HEK293T (cell line): Measurements from ENCODE around the gene CROCC.
"Not testable (repeated sequence)": the region's sequence is repeated elsewhere in the genome, so short reads cannot be mapped to it uniquely, and the experiment has no call there.

ENCODE experiments used
- ARNT ChIP-seq: fragments of 450-650 bp; IDR thresholded peaks from 2 replicates; pipeline ENCODE4 v1.6.1; 2017; ENCODE audit warnings: mild to moderate bottlenecking
- BHLHE40 ChIP-seq: fragments of 450-650 bp; IDR thresholded peaks from 2 replicates; pipeline ENCODE4 v1.6.1; 2016; ENCODE audit warnings: mild to moderate bottlenecking, moderate library complexity, borderline replicate concordance
- ELF4 ChIP-seq: fragments of 450-650 bp; IDR thresholded peaks from 2 replicates; pipeline ENCODE4 v1.6.1; 2017; ENCODE audit warnings: antibody characterized with exemption
- FOXA1 ChIP-seq: fragments of 450-650 bp; IDR thresholded peaks from 2 replicates; pipeline ENCODE4 v1.6.1; 2016; ENCODE audit warnings: mild to moderate bottlenecking
- FOXK2 ChIP-seq: fragments of 450-650 bp; IDR thresholded peaks from 2 replicates; pipeline ENCODE4 v1.6.1; 2016; ENCODE audit warnings: mild to moderate bottlenecking
- NFRKB ChIP-seq: fragments of 450-650 bp; IDR thresholded peaks from 2 replicates; pipeline ENCODE4 v1.6.1; 2016; ENCODE audit warnings: mild to moderate bottlenecking, moderate library complexity
- SP1 ChIP-seq: fragments of 450-650 bp; IDR thresholded peaks from 2 replicates; pipeline ENCODE4 v1.6.1; 2017
- TARDBP ChIP-seq: fragments of 450-650 bp; IDR thresholded peaks from 2 replicates; pipeline ENCODE4 v1.6.1; 2016
- ZNF384 ChIP-seq: fragments of 450-650 bp; IDR thresholded peaks from 2 replicates; pipeline ENCODE4 v1.6.1; 2016

DNA sequence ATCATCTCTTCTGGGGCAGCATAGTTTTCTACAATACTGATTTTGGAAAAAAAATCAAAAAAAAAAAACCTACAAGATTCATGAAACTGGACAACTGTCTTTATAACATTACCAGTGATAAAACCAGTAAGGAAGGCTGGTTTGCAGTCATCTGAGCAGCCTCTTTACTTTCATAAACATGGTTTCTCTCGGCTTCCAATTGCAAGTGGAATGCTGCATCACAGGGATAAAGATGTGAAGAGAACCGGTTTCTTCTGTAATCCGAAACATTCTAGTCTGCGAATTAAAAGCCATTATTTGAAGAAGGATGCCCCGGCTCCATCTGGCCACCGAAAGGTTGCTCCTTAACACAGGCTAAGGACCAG lies 26.5 kb upstream of the CROCC start:
- not testable (repeated sequence) for TF ChIP-seq BHLHE40, ARNT, SP1, FOXK2, NFRKB, ELF4, TARDBP, ZNF384, FOXA1
